Vagina (tissue), 2 donors: Measurements from ENCODE around the gene TBCEL.

Source experiments
- POLR2A ChIP-seq, 2 donors: fragments of 450-650 bp; IDR thresholded peaks; one replicate each; pipeline ENCODE4 v1.6.1; 2017; ENCODE audit warnings: antibody characterized with exemption in 2 of 2, mild to moderate bottlenecking in 2 of 2, moderate library complexity in 2 of 2
- TF ChIP-seq, protein P1 (sequence below), 3 experiments: fragments of 450-650 bp in 2 of 3; fragments of 200-600 bp in 1 of 3; sonication (generic) in 1 of 3; IDR thresholded peaks; one replicate each; pipeline ENCODE4 v1.5.1; 2017 to 2019; ENCODE audit warnings: antibody characterized with exemption in 3 of 3, mild to moderate bottlenecking in 2 of 3, moderate library complexity in 2 of 3

DNA sequence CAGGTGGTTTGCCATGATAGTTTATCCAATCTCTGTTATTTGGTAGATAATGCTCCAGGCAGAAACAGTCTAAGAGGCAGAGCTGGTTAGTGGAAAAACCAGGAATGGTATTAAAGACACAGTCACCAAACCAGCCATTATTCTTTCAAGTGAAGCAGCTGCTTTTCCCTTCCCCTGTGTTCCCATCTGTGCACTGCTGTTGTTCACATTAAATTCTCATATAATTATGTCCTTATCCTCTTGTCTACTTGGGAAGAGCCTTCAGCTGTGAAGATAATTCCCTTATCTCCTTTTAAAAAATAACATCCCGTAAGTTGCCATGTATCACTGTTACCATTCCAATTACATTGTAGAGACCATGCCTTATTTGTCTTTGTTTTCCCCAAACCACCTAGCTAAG lies 5.2 kb upstream of the TBCEL start:
- TF ChIP-seq, protein P1, sequence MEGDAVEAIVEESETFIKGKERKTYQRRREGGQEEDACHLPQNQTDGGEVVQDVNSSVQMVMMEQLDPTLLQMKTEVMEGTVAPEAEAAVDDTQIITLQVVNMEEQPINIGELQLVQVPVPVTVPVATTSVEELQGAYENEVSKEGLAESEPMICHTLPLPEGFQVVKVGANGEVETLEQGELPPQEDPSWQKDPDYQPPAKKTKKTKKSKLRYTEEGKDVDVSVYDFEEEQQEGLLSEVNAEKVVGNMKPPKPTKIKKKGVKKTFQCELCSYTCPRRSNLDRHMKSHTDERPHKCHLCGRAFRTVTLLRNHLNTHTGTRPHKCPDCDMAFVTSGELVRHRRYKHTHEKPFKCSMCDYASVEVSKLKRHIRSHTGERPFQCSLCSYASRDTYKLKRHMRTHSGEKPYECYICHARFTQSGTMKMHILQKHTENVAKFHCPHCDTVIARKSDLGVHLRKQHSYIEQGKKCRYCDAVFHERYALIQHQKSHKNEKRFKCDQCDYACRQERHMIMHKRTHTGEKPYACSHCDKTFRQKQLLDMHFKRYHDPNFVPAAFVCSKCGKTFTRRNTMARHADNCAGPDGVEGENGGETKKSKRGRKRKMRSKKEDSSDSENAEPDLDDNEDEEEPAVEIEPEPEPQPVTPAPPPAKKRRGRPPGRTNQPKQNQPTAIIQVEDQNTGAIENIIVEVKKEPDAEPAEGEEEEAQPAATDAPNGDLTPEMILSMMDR (IDR thresholded peaks at IDR 0.05) = no peak
- no peak for TF ChIP-seq POLR2A (IDR thresholded peaks at IDR 0.05)
